Endometrium (tissue), 2 donors: ENCODE results near the gene EMC1.
"Not testable (repeated sequence)": the region's sequence is repeated elsewhere in the genome, so short reads cannot be mapped to it uniquely, and the experiment has no call there.

ENCODE experiments used
- FAIRE-seq: peaks from 2 replicates; lab custom pipeline; 2012; peaks lifted over from hg19 to GRCh38; lab: Jason Lieb, UNC
- donor health status: control.
- donor health status: control.

The EMC1 gene

DNA sequence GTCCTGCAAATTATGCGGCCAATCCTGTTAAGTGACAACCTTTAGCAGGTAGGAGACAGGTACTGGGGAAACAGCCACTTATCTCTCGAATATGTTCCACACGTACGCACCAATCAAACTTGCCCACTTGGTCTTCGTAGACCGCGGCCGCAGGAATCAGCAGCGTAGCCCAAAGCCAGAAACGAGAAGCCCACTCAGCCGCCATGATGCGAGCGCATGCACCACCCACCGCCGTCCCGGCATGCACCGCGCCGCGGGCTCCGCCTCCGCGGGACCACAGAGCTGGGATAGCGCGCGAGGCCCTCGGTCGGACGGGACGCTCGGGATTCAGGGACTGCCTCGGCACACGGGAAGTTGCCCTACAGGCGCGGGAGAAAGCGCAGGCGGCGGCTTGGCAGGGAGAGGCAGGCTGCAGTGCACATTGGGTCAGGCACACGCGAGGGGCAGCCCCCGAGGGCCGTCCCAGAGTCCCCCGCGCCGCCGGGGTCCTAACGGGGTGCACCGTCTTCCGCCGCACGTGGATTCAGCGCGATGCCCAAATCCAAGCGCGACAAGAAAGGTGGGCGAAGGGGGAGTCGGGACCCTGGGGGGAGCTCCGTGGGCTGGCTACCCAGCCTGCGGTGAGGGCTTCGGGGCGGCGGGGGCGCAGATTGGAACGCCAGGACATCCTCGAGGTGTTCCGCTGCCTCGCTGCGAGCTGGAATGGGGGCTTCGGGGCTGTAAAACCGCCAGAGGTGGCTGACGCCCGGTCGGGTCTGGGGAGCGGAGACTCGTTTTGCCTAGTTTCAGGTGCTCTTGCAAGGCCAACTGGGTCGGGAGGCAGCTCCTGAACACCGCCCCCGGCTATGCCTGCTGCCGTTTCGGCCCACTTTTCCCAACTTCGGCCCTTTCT is at the start of gene EMC1, which contains the start of gene MRTO4:
EMC1 (minus strand) TSS at position 220 of the 892 bp plus-strand sequence; CDS start at position 205, 15 bp downstream.
MRTO4 (plus strand) TSS at position 501 of the 892 bp plus-strand sequence; CDS start at position 532, 31 bp downstream.
- no peak for FAIRE-seq

DNA sequence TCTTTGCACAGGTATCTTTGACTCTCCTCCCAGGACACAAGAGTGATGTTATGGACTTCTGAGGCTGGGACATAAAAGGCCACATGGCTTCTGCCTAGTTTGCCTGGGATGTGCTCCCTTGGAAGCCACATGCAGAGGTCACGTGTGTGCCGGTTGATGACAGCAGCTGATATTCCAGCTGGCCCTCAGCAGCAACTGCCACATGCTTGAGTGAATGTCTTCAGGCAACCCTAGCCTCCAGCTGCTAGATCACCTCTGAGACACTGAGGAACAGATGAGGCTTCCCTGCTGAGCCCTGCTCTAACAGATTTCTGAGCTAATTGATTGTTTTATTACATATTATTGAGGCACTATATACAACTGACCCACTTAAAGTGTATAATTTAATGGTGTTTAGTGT is 48.9 kb upstream of the EMC1 start:
- no peak for FAIRE-seq

GRCh38 chr1:19294638-19295037 is 43.3 kb upstream of the EMC1 start:
- no peak for FAIRE-seq

DNA sequence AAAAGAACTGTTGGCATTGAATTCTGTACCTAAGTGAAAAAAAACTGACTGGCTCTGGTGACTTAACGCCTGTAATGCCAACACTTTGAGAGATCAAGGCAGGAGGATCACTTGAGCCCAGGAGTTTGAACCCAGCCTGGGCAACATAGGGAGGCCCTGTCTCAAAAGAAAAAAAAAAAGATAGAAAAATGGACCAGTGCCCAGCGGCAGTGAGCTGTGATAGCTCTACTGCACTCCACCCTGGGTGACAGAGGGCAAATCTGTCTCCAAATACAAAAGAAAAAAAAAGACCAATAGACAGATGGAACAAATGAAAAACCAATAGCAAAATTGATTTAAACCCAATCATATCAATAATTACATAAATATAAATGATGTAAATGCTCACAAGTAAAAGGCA is 37.9 kb upstream of the EMC1 start:
- no peak for FAIRE-seq

DNA sequence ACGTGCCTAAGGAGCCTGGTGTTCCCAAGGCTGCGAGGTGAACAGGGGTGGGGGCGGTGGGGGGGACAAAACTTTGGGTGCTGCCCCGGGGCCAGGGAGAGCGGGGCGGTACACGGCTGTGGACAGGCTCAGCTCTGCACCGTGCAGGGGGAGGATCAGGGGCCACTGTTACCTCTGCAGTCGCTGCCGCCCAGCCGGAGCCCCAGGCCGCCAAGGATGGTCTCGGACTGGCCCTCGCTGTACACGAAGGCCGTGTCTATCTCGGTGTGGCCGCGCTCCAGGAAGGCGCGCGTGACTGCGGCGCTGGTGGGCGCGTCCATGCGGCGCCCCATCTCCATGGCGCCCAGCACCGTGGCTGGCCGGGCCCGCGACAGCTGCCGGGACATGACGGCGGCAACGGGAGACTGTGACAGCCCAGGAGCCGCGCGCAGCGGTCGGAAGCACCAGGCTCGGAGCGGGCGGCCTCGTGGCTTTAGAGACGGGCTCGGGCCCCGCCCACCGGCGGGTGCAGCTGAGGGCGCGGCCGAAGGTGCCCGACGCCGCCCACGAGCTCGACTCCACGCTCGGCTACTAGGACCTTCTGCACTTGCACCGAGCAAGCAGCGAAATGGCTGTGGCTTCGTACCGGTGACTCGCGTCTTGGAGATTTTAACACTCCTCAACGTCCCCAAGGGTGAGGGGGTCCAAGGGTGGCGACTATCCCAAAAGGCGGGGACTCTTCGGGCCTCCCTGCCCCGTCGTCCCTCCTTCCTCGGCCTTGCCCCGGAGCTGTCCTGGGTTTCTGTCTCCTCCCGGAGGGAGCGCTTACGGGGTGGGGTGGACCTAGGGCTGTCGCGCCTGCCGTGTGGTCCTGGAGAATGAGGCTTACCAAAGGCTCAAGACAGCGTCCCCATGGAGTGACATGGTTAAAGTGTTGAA is 37.3 kb upstream of the EMC1 start, which contains the start of gene AKR7A3:
AKR7A3 (minus strand) TSS at position 447 of the 918 bp plus-strand sequence; CDS start at position 386, 61 bp downstream.
- FAIRE-seq: not testable (repeated sequence)

DNA sequence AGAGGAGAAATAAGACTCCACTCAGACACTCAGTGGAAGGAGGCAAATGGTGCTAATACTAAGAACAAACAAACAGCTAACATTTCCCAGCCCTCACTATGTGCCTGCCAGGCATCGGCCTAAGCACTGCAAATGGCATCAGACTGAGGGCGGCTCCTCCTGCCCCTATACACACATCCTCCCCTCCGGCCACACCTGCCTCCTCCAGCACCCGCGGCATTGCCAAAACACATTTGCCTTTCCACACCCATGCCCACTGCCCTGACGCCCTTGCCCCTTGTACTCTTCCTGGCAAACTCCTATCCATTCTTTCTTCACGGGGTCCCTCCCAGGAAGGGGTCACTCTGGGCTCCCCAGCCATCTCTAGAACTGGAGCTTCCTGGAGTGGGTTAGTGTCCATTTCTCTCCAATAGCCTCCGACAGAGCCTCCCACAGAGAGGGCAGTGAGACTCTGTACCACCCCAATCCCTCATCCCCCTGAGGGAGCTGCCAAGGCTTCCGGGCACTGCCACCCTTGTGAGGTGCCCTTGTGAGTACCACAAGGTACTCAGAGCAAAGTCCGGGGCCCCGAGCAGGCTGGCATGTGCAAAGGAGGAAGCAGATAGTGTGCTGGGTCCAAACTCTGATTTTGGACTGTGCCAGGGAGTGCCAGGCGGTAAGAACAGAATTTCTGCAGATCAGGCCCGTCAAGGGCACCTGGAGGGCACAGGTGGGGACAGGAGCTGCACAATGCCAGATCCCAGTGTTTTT is 36.3 kb upstream of the EMC1 start:
- FAIRE-seq: no peak

DNA sequence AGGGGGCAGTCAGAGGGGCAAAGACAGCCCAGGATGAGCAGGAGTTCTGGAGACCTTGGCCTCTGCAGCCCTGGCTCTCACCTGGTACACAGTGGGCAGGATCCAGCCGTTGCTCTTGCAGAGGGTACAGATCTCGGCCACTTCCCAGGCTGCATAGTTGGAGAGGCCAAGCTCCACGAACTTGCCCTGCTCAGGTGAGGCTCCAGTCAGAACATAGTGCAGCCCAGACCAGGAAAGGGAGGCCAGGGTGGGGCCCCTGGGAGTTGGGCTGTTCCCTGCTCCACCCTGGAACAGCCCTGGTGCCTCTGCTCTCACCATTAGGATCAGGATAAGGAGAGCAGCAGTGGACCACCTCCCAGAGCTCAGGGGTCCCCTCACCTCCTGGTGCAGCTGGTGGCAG is 34.5 kb upstream of the EMC1 start:
- FAIRE-seq: not testable (repeated sequence)

- not testable (repeated sequence) for FAIRE-seq
These were observed 34.0 kb upstream of the EMC1 start for GRCh38 chr1:19285366-19285765.

DNA sequence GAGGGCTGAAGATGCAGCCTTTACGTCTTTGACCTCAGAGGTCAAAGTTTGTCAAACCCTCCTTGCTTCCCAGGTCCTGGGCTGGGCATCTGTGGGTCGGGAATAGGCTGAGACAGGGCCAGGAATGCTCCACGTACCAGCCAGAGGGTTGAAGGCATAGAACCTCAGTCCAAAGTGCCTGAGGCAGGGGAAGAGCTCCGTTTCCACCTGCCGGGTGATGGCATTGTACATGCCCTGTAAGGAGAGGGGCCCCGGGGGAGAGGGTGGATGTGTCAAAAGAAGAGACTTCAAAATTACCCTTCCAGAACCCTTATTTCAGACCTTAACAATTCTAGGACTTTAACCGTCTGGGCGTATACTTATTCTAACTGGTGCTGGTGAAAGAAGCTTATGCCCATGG is 33.6 kb upstream of the EMC1 start:
- no peak for FAIRE-seq

GRCh38 chr1:19283891-19284290 is 32.6 kb upstream of the EMC1 start:
- FAIRE-seq: no peak

DNA sequence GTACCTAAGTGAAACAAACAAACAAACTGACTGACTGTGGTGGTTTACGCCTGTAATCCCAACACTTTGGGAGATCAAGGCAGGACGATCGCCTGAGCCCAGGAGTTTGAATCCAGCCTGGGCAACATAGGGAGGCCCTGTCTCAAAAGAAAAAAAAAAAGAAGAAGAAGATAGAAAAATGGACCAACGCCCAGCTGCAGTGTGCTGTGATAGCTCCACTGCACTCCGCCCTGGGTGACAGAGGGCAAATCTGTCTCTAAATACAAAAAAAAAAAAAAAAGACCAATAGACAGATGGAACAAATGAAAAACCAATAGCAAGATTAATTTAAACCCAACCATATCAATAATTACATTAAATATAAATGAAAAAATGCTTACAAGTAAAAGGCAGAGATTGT is 23.3 kb upstream of the EMC1 start:
- FAIRE-seq: peak; percentile 4

DNA sequence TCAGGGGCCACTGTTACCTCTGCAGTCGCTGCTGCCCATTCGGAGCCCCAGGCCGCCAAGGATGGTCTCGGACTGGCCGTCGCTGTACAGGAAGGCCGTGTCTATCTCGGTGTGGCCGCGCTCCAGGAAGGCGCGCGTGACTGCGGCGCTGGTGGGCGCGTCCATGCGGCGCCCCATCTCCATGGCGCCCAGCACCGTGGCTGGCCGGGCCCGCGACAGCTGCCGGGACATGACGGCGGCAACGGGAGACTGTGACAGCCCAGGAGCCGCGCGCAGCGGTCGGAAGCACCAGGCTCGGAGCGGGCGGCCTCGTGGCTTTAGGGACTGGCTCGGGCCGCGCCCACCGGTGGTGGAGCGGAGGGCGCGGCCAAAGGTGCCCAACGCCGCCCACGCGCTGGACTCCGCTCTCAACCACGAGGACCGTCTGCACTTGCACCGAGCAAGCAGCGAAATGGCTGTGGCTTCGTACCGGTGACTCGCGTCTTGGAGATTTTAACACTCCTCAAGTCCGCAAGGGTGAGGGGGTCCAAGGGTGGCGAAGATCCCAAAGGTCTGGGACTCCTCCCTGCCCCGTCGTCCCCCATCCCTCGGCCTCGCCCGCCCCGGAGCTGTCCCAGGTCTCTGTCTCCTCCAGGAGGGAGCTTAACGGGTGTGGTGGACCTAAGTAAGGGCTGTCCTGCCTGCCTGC is 22.7 kb upstream of the EMC1 start:
- FAIRE-seq: not testable (repeated sequence)

GRCh38 chr1:19273106-19273843 is 22.0 kb upstream of the EMC1 start:
- FAIRE-seq: no peak

DNA sequence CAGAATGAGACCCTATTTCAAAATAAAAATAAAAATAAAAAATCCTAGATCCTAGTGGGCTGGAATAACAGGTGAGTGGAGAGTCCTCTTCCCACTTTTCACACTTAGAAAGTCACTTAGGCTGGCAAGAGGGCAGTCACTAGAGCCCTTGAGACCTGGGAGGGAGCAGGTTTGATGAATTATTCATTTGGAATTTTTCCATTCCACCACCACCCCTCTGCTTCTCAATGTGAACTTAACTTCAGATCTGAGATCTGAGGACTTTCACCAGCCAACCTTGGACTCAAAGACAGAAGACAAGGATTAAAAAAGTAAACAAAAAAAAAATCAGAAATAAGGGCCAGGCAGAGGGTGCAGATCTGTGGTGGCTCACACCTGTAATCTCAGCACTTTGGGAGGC is 20.7 kb upstream of the EMC1 start:
- FAIRE-seq: no peak

GRCh38 chr1:19270343-19270730 is 19.0 kb upstream of the EMC1 start:
- FAIRE-seq: not testable (repeated sequence)

- FAIRE-seq: not testable (repeated sequence)
These were observed 18.4 kb upstream of the EMC1 start for GRCh38 chr1:19269427-19270342.

GRCh38 chr1:19268445-19268844 is 17.1 kb upstream of the EMC1 start:
- FAIRE-seq: no peak

DNA sequence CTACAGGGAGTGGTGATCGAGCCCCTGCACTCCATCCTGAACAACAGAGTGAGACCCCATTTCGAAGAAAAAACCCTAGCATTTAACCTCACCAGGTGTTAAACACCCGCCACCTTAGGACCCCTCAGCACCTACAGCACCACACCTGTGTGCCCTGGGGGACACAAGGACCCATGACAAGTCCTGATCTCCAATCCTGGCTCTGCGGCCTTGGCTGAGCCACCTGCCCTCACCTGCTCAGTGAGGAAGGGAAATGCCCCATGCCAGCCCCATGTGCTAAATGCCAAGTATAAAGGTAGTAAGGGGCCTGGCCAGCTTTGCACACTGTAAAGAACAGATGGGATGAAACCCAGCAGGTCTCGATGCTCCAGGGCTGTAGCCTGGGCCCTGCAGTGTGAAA is 11.4 kb upstream of the EMC1 start:
- FAIRE-seq: no peak

GRCh38 chr1:19262047-19262446 is 10.7 kb upstream of the EMC1 start:
- FAIRE-seq: no peak
